Progenitor cell of endocrine pancreas (in vitro differentiated cells): ENCODE results near the gene UBALD2. TPM values are rescaled to one million over a fixed set of nuclear protein-coding genes. Genes with fewer than 3 reads are reported as not detected.

Source experiments
- DNase-seq: peaks from one replicate; pipeline ENCODE4 v3.0.0; 2021; ENCODE audit warnings: low spot score; ENCODE audit not compliant: unreplicated experiment
- H3K27ac Mint-ChIP-seq: 2 replicates; pipeline ENCODE4 v1.8.0; 2021; ENCODE audit warnings: mild to moderate bottlenecking, moderate library complexity, mixed read lengths
- H3K27me3 Mint-ChIP-seq: 2 replicates; pipeline ENCODE4 v1.8.0; 2021; ENCODE audit warnings: mixed read lengths
- H3K36me3 Mint-ChIP-seq: 2 replicates; pipeline ENCODE4 v1.8.0; 2022; ENCODE audit warnings: mixed read lengths; ENCODE audit not compliant: insufficient read depth
- H3K4me1 Mint-ChIP-seq: 2 replicates; pipeline ENCODE4 v1.8.0; 2021; ENCODE audit warnings: low read depth, mixed read lengths
- H3K4me3 Mint-ChIP-seq: 2 replicates; pipeline ENCODE4 v1.8.0; 2021; ENCODE audit warnings: low read depth, mild to moderate bottlenecking, moderate library complexity, mixed read lengths
- H3K9me3 Mint-ChIP-seq: 2 replicates; pipeline ENCODE4 v1.8.0; 2021; ENCODE audit warnings: low read depth, mixed read lengths
- CTCF ChIP-seq: fragments of 200-600 bp; sonication (generic); IDR thresholded peaks from one replicate; pipeline ENCODE4 v1.5.0; 2021; ENCODE audit warnings: antibody characterized with exemption, mild to moderate bottlenecking; ENCODE audit not compliant: unreplicated experiment
- total RNA-seq: library from RNA; stranded (reverse); gene quantifications from 2 replicates; pipeline ENCODE4 v1.2.1, GENCODE V29; 2021

Gene UBALD2
- total RNA-seq, 1 donor from 2014 or later, result 36.3 TPM

- Mint-ChIP-seq H3K36me3 (peaks cover 25% of the 10 kb centered on the region), H3K4me3 (no peak overlapping the region), H3K27me3 (no peaks in the 10 kb centered on the region), H3K27ac (no peak overlapping the region), H3K4me1 (peaks cover 8% of the 10 kb centered on the region), H3K9me3 (no peaks in the 10 kb centered on the region)
- no peak for TF ChIP-seq CTCF
- DNase-seq, result no peak
Measured at GRCh38 chr17:76317535-76317934, 52.4 kb downstream of the UBALD2 start.

- no peak overlapping the region for H3K4me3 Mint-ChIP-seq
- no peak overlapping the region for H3K27ac Mint-ChIP-seq
- peaks cover 20% of the 10 kb centered on the region for H3K36me3 Mint-ChIP-seq
- DNase-seq, result no peak
- H3K4me1 Mint-ChIP-seq, result peaks cover 8% of the 10 kb centered on the region
- no peak for TF ChIP-seq CTCF
- H3K9me3 Mint-ChIP-seq, result no peaks in the 10 kb centered on the region
- no peaks in the 10 kb centered on the region for H3K27me3 Mint-ChIP-seq
Measured at GRCh38 chr17:76318586-76318985, 53.4 kb downstream of the UBALD2 start.

Other genes with a start within 250 kb of the UBALD2 start
- gene EVPL, start 238.0 kb upstream of the UBALD2 start, total RNA-seq, result 0.05 TPM in 1 of 2 replicates, not detected in the other
- gene SRP68, start 192.8 kb upstream of the UBALD2 start, total RNA-seq, result 74.9 and 79.4 TPM in 2 replicates
- 1.0 and 1.1 TPM in 2 replicates for gene GALR2, start 190.6 kb upstream of the UBALD2 start, total RNA-seq
- 0.36 and 0.96 TPM in 2 replicates for gene ZACN, start 186.2 kb upstream of the UBALD2 start, total RNA-seq
- gene EXOC7, start 161.6 kb upstream of the UBALD2 start, total RNA-seq, result 354 and 364 TPM in 2 replicates
- 18.6 and 19.0 TPM in 2 replicates for gene FOXJ1, start 124.1 kb upstream of the UBALD2 start, total RNA-seq
- gene RNF157, start 24.9 kb upstream of the UBALD2 start, total RNA-seq, result 43.5 and 45.9 TPM in 2 replicates
- 16.0 and 18.5 TPM in 2 replicates for gene QRICH2, start 42.9 kb downstream of the UBALD2 start, total RNA-seq
- 89.6 and 90.3 TPM in 2 replicates for gene PRPSAP1, start 88.6 kb downstream of the UBALD2 start, total RNA-seq
- gene SPHK1, start 119.3 kb downstream of the UBALD2 start, total RNA-seq, result 12.8 and 13.9 TPM in 2 replicates
- 43.4 and 44.6 TPM in 2 replicates for gene UBE2O, start 187.8 kb downstream of the UBALD2 start, total RNA-seq
- 0.40 TPM in 1 of 2 replicates, not detected in the other for gene AANAT, start 202.3 kb downstream of the UBALD2 start, total RNA-seq
- 11.8 and 12.1 TPM in 2 replicates for gene RHBDF2, start 236.1 kb downstream of the UBALD2 start, total RNA-seq